ENCODE data around the gene THAP10. TPM values are rescaled to one million over a fixed set of nuclear protein-coding genes. Genes with fewer than 3 reads are reported as not detected.
"Not testable (repeated sequence)": the region's sequence is repeated elsewhere in the genome, so short reads cannot be mapped to it uniquely, and the experiment has no call there.

Gene THAP10
- total RNA-seq = 1.9 and 2.6 TPM in 2 replicates

- no peak for TF ChIP-seq CTCF (IDR thresholded peaks at IDR 0.05; ENCODE audit: insufficient read depth, low read depth, low read length)
- peak; percentile 97 for DNase-seq (ENCODE audit: low read depth)
- H3K4me3 ChIP-seq (ENCODE audit: low read depth, low read length) = peak within 1 kb of the TSS; percentile 89
Observed at GRCh38 chr15:70892002-70892911, at the start of gene THAP10, which contains the start of gene LRRC49. Gene THAP10 (minus strand): TSS chr15:70892433. CDS start chr15:70892272, 161 bp downstream. Gene LRRC49 (plus strand): TSS chr15:70892826. CDS start chr15:70892895, 69 bp downstream.

DNA sequence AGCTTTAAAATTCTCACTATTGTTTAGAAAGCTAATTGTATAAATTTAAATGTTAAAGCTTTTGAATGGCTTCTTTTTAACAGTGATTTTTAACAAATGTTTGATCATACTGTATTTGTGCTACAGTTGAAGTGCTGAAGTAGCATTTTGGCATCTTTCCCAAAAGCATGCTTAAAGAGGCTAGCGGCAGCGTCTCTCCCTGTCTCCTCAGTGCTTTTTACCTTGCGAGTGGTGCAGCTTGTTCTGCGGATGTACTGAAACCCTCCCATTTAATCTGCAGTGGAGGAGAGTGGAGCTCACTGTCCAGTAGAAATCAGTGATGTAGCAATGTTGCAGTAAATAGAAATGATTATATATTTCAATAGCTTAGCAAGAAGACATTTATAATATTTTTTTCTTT is 44.1 kb upstream of the THAP10 start:
- no peak overlapping the region for H3K4me3 ChIP-seq (ENCODE audit: low read depth, low read length)
- no peak for DNase-seq (ENCODE audit: low read depth)
- no peak for TF ChIP-seq CTCF (IDR thresholded peaks at IDR 0.05; ENCODE audit: insufficient read depth, low read depth, low read length)

GRCh38 chr15:70935631-70936030 is 43.4 kb upstream of the THAP10 start:
- no peak for DNase-seq (ENCODE audit: low read depth)
- no peak for TF ChIP-seq CTCF (IDR thresholded peaks at IDR 0.05; ENCODE audit: insufficient read depth, low read depth, low read length)
- no peak overlapping the region for H3K4me3 ChIP-seq (ENCODE audit: low read depth, low read length)

GRCh38 chr15:70933411-70933810 is 41.2 kb upstream of the THAP10 start:
- H3K4me3 ChIP-seq (ENCODE audit: low read depth, low read length) = no peak overlapping the region
- DNase-seq (ENCODE audit: low read depth) = no peak
- no peak for TF ChIP-seq CTCF (IDR thresholded peaks at IDR 0.05; ENCODE audit: insufficient read depth, low read depth, low read length)

DNA sequence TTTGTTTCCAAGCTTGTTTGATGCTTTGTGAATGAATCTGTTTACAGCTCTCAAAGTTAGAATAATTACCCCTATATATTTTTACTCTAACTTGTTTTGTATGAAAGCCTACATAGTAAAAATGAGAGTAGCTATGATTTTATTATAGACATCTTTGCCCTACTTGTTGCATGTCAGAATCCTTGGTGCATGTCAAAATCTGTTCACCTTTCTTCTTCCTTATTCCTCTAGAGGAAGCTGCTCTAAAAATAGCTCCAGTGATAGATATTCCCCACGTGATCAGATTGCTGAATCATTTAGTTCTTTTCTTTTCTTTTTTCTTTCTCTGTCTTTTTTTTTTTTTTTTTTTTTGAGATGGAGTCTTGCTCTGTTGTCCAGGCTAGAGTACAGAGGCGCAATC is 40.2 kb upstream of the THAP10 start:
- H3K4me3 ChIP-seq (ENCODE audit: low read depth, low read length) = no peak overlapping the region
- TF ChIP-seq CTCF (IDR thresholded peaks at IDR 0.05; ENCODE audit: insufficient read depth, low read depth, low read length) = no peak
- DNase-seq (ENCODE audit: low read depth) = no peak

GRCh38 chr15:70931821-70932220 is 39.6 kb upstream of the THAP10 start:
- no peak for DNase-seq (ENCODE audit: low read depth)
- H3K4me3 ChIP-seq (ENCODE audit: low read depth, low read length) = no peak overlapping the region
- no peak for TF ChIP-seq CTCF (IDR thresholded peaks at IDR 0.05; ENCODE audit: insufficient read depth, low read depth, low read length)

DNA sequence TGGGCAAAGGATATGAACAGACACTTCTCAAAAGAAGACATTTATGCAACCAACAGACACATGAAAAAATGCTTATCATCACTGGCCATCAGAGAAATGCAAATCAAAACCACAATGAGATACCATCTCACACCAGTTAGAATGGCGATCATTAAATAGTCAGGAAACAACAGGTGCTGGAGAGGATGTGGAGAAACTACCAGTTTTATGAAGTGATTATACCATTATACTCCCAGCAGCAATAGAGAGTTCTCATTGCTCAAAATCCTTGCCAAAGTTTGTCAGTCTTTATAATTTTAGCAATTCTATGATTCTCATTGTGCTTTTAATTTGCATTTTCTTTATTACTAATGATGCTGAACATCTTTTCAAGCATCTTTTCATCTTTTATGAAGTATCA is 34.7 kb upstream of the THAP10 start:
- not testable (repeated sequence) for H3K4me3 ChIP-seq (ENCODE audit: low read depth, low read length)

More for the DNA sequence above, 34.7 kb upstream of the THAP10 start:
- not testable (repeated sequence) for DNase-seq (ENCODE audit: low read depth)

Data from fibroblast of villous mesenchyme (primary cell).